Stimulated activated naive B cell treated with anti-CD40 and anti-IgM and Interleukin-4, amounts not matched to agents 10 μg/mL and 1 μg/mL and 100 μg/mL, for 72 hours (primary cell): Measurements from ENCODE around the gene SHB.

Source experiments
- ATAC-seq, 2 donors: fragments of 150-1000 bp; cut with Tn5 transposase; replicated peaks; 2 replicates each; pipeline ENCODE4 v1.10.0; 2021; ENCODE audit warnings: moderate library complexity in 1 of 2
- DNase-seq: peaks from one replicate; pipeline ENCODE4 v3.0.0; 2021
- H3K27ac Mint-ChIP-seq: one replicate; pipeline ENCODE4 v1.8.0; 2022; ENCODE audit warnings: mild to moderate bottlenecking, mixed read lengths
- H3K27me3 Mint-ChIP-seq, 2 donors: one replicate each; pipeline ENCODE4 v1.8.0; 2022; ENCODE audit warnings: mixed read lengths in 2 of 2
- H3K36me3 Mint-ChIP-seq, 2 donors: one replicate each; pipeline ENCODE4 v1.8.0; 2022; ENCODE audit warnings: mixed read lengths in 2 of 2, mild to moderate bottlenecking in 1 of 2
- H3K4me1 Mint-ChIP-seq, 2 donors: one replicate each; pipeline ENCODE4 v1.8.0; 2022; ENCODE audit warnings: mixed read lengths in 2 of 2, mild to moderate bottlenecking in 1 of 2
- H3K4me3 Mint-ChIP-seq, 2 donors: one replicate each; pipeline ENCODE4 v1.8.0; 2022; ENCODE audit warnings: mild to moderate bottlenecking in 2 of 2, mixed read lengths in 2 of 2, moderate library complexity in 1 of 2
- H3K9me3 Mint-ChIP-seq, 2 donors: one replicate each; pipeline ENCODE4 v1.8.0; 2022; ENCODE audit warnings: mixed read lengths in 2 of 2, mild to moderate bottlenecking in 1 of 2

Gene SHB

GRCh38 chr9:38022995-38023394 lies 46.0 kb downstream of the SHB start:
- Mint-ChIP-seq H3K4me1 (peaks cover 0 to 3% of the 10 kb centered on the region in 2 donors), H3K27ac (no peak overlapping the region), H3K27me3 (peaks cover 5 to 7% of the 10 kb centered on the region in 2 donors), H3K9me3 (no peaks in the 10 kb centered on the region), H3K4me3 (no peak overlapping the region), H3K36me3 (no peaks in the 10 kb centered on the region)
- ATAC-seq (no peak), DNase-seq (no peak)

GRCh38 chr9:38022203-38022895 lies 46.7 kb downstream of the SHB start:
- Mint-ChIP-seq H3K27ac (no peak overlapping the region), H3K9me3 (no peaks in the 10 kb centered on the region), H3K27me3 (peaks cover 5 to 7% of the 10 kb centered on the region in 2 donors), H3K36me3 (no peaks in the 10 kb centered on the region), H3K4me3 (no peak overlapping the region), H3K4me1 (peaks cover 0 to 3% of the 10 kb centered on the region in 2 donors)
- no peak for ATAC-seq
- DNase-seq: no peak

- peaks cover 3 to 5% of the 10 kb centered on the region in 2 donors for H3K4me1 Mint-ChIP-seq
- ATAC-seq: no peak
- H3K36me3 Mint-ChIP-seq: peaks cover 3 to 5% of the 10 kb centered on the region in 2 donors
- DNase-seq: no peak
- H3K4me3 Mint-ChIP-seq: no peak overlapping the region
- H3K9me3 Mint-ChIP-seq: no peaks in the 10 kb centered on the region
- peaks cover 14 to 16% of the 10 kb centered on the region in 2 donors for H3K27me3 Mint-ChIP-seq
- H3K27ac Mint-ChIP-seq: no peak overlapping the region
Measured at GRCh38 chr9:38020151-38021076, 48.6 kb downstream of the SHB start.

- ATAC-seq: no peak
- Mint-ChIP-seq H3K36me3 (peaks cover 3 to 5% of the 10 kb centered on the region in 2 donors), H3K9me3 (no peaks in the 10 kb centered on the region), H3K4me3 (no peak overlapping the region), H3K27ac (no peak overlapping the region), H3K27me3 (peaks cover 14 to 16% of the 10 kb centered on the region in 2 donors), H3K4me1 (peaks cover 3 to 5% of the 10 kb centered on the region in 2 donors)
- no peak for DNase-seq
Measured at GRCh38 chr9:38019731-38020130, 49.3 kb downstream of the SHB start.

- Mint-ChIP-seq H3K4me3 (no peak overlapping the region), H3K27ac (peak overlapping the region; percentile 56), H3K4me1 (peaks cover 2 to 5% of the 10 kb centered on the region in 2 donors), H3K9me3 (no peaks in the 10 kb centered on the region), H3K27me3 (peaks cover 9 to 11% of the 10 kb centered on the region in 2 donors), H3K36me3 (peaks cover 3 to 5% of the 10 kb centered on the region in 2 donors)
- no peak for ATAC-seq
- no peak for DNase-seq
Measured at GRCh38 chr9:38018958-38019602, 49.9 kb downstream of the SHB start.

GRCh38 chr9:38018241-38018957 lies 50.6 kb downstream of the SHB start:
- Mint-ChIP-seq H3K27me3 (peaks cover 9% of the 10 kb centered on the region in 2 donors), H3K4me3 (no peak overlapping the region), H3K27ac (no peak overlapping the region), H3K9me3 (no peaks in the 10 kb centered on the region), H3K4me1 (peaks cover 2 to 5% of the 10 kb centered on the region in 2 donors), H3K36me3 (peaks cover 3 to 5% of the 10 kb centered on the region in 2 donors)
- ATAC-seq (no peak), DNase-seq (no peak)

- H3K4me3 Mint-ChIP-seq: no peak overlapping the region
- ATAC-seq: no peak
- peaks cover 9% of the 10 kb centered on the region in 2 donors for H3K27me3 Mint-ChIP-seq
- peaks cover 2 to 5% of the 10 kb centered on the region in 2 donors for H3K4me1 Mint-ChIP-seq
- H3K36me3 Mint-ChIP-seq: peaks cover 3 to 5% of the 10 kb centered on the region in 2 donors
- no peak for DNase-seq
- H3K9me3 Mint-ChIP-seq: no peaks in the 10 kb centered on the region
- H3K27ac Mint-ChIP-seq: no peak overlapping the region
Measured at GRCh38 chr9:38017885-38018186, 51.2 kb downstream of the SHB start.

- Mint-ChIP-seq H3K36me3 (peaks cover 3 to 5% of the 10 kb centered on the region in 2 donors), H3K9me3 (no peaks in the 10 kb centered on the region), H3K27ac (peak overlapping the region; percentile 37), H3K27me3 (peaks cover 9% of the 10 kb centered on the region in 2 donors), H3K4me3 (no peak overlapping the region), H3K4me1 (peaks cover 2 to 5% of the 10 kb centered on the region in 2 donors)
- DNase-seq: no peak
- no peak for ATAC-seq
Measured at GRCh38 chr9:38017149-38017884, 51.7 kb downstream of the SHB start.

- Mint-ChIP-seq H3K4me1 (peaks cover 2 to 7% of the 10 kb centered on the region in 2 donors), H3K9me3 (no peaks in the 10 kb centered on the region), H3K36me3 (peaks cover 3 to 5% of the 10 kb centered on the region in 2 donors), H3K27ac (no peak overlapping the region), H3K27me3 (peaks cover 9% of the 10 kb centered on the region in 2 donors), H3K4me3 (peak overlapping the region in 1 of 2 donors; percentile 26)
- DNase-seq: no peak
- ATAC-seq: no peak
Measured at GRCh38 chr9:38016375-38017135, 52.5 kb downstream of the SHB start.

GRCh38 chr9:38015906-38016305 lies 53.1 kb downstream of the SHB start:
- no peak overlapping the region for H3K27ac Mint-ChIP-seq
- ATAC-seq (no peak), DNase-seq (no peak)
- H3K27me3 Mint-ChIP-seq: peaks cover 9% of the 10 kb centered on the region in 2 donors
- H3K4me3 Mint-ChIP-seq: no peak overlapping the region
- peaks cover 3 to 5% of the 10 kb centered on the region in 2 donors for H3K36me3 Mint-ChIP-seq
- H3K4me1 Mint-ChIP-seq: peaks cover 6 to 14% of the 10 kb centered on the region in 2 donors
- no peaks in the 10 kb centered on the region for H3K9me3 Mint-ChIP-seq

GRCh38 chr9:38015266-38015665 lies 53.8 kb downstream of the SHB start:
- no peak overlapping the region for H3K27ac Mint-ChIP-seq
- no peak overlapping the region for H3K4me3 Mint-ChIP-seq
- H3K9me3 Mint-ChIP-seq: no peaks in the 10 kb centered on the region
- DNase-seq (no peak), ATAC-seq (no peak)
- peaks cover 3 to 5% of the 10 kb centered on the region in 2 donors for H3K36me3 Mint-ChIP-seq
- H3K27me3 Mint-ChIP-seq: peaks cover 9% of the 10 kb centered on the region in 2 donors
- peaks cover 8 to 19% of the 10 kb centered on the region in 2 donors for H3K4me1 Mint-ChIP-seq

- ATAC-seq (no peak), DNase-seq (no peak)
- Mint-ChIP-seq H3K4me3 (no peak overlapping the region), H3K27ac (no peak overlapping the region), H3K36me3 (peaks cover 3 to 10% of the 10 kb centered on the region in 2 donors), H3K9me3 (no peaks in the 10 kb centered on the region), H3K27me3 (peaks cover 9% of the 10 kb centered on the region in 2 donors), H3K4me1 (peaks cover 22 to 37% of the 10 kb centered on the region in 2 donors)
Measured at GRCh38 chr9:38012767-38013450, 56.1 kb downstream of the SHB start.
